SK-N-SH treated with all-trans-retinoic acid at 6 μM for 48 hours (cell line): ENCODE data around the gene TMEM150A.

ENCODE experiments used
- CSDC2 ChIP-seq: fragments of 250-450 bp; sonication (Bioruptor Pico); IDR thresholded peaks from 2 replicates; pipeline ENCODE4 v1.5.0; 2020; ENCODE audit warnings: mild to moderate bottlenecking, moderate library complexity
- ISL1 ChIP-seq: fragments of 250-450 bp; sonication (Bioruptor Pico); IDR thresholded peaks from 2 replicates; pipeline ENCODE4 v2.1.2; 2022; ENCODE audit warnings: mild to moderate bottlenecking, moderate library complexity
- RARB ChIP-seq: fragments of 250-450 bp; sonication (Bioruptor Pico); IDR thresholded peaks from 2 replicates; pipeline ENCODE4 v1.8.0; 2021; ENCODE audit warnings: mild to moderate bottlenecking, moderate library complexity
- SNAI2 ChIP-seq: fragments of 250-450 bp; sonication (Bioruptor Pico); IDR thresholded peaks from 2 replicates; pipeline ENCODE4 v1.5.0; 2020; ENCODE audit warnings: mild to moderate bottlenecking, moderate library complexity
- TOX ChIP-seq: fragments of 250-450 bp; sonication (Bioruptor Pico); IDR thresholded peaks from 2 replicates; pipeline ENCODE4 v1.8.0; 2021; ENCODE audit warnings: mild to moderate bottlenecking, moderate library complexity, borderline replicate concordance
- ZC3H10 ChIP-seq: fragments of 250-450 bp; sonication (Bioruptor Pico); IDR thresholded peaks from 2 replicates; pipeline ENCODE4 v1.5.1; 2021; ENCODE audit warnings: mild to moderate bottlenecking, moderate library complexity
- ZFP3 ChIP-seq: fragments of 250-450 bp; sonication (Bioruptor Pico); IDR thresholded peaks from 2 replicates; pipeline ENCODE4 v1.5.0; 2020; ENCODE audit warnings: mild to moderate bottlenecking, moderate library complexity
- ZNF565 ChIP-seq: fragments of 450-650 bp; formaldehyde crosslinking; conservative IDR thresholded peaks from 2 replicates; pipeline ENCODE4 v1.5.0; 2020; ENCODE audit warnings: low read depth, mild to moderate bottlenecking, moderate library complexity
- ZNF70 ChIP-seq: fragments of 450-650 bp; formaldehyde crosslinking; IDR thresholded peaks from 2 replicates; pipeline ENCODE4 v1.5.0; 2020; ENCODE audit warnings: mild to moderate bottlenecking, moderate library complexity
- ZNF8 ChIP-seq: fragments of 450-650 bp; formaldehyde crosslinking; IDR thresholded peaks from 2 replicates; pipeline ENCODE4 v1.5.0; 2020; ENCODE audit warnings: mild to moderate bottlenecking, moderate library complexity
- TF ChIP-seq, protein P1 (sequence below): fragments of 250-450 bp; sonication (Bioruptor Pico); IDR thresholded peaks from 2 replicates; pipeline ENCODE4 v1.5.1; 2020; ENCODE audit warnings: low read depth, mild to moderate bottlenecking, moderate library complexity
- TF ChIP-seq, protein P2 (sequence below): fragments of 250-450 bp; sonication (Bioruptor Pico); IDR thresholded peaks from 2 replicates; pipeline ENCODE4 v1.8.0; 2020; ENCODE audit warnings: mild to moderate bottlenecking, moderate library complexity, borderline replicate concordance

DNA sequence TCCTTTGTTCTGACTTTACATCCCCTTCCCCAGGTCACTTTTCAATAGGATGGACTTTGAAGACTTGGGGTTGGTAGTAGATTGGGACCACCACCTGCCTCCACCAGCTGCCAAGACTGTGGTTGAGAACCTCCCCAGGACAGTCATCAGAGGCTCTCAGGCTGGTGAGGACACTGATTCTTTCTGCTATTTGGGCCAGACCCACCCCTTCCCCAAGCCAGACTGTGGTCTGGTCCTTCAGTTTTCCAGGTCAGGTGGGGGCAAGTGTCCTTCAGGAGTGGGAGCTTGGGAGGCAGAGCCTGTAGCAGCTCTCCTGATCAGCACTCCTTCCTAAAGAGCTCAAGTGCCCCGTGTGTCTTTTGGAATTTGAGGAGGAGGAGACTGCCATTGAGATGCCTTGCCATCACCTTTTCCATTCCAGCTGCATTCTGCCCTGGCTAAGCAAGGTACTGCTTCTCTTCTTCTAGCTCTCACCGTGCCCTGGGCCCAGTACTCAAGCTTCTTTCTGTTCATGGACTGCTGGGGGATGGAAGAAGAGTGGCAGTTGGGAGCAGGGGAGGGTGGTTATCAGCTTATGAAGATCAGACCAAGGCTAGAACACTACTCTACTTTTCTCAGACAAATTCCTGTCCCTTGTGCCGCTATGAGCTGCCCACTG is 5.9 kb downstream of the TMEM150A start:
- TF ChIP-seq ISL1 (CRISPR knock-in tag) (no peak), ZNF565 (CRISPR knock-in tag) (no peak), SNAI2 (CRISPR knock-in tag) (no peak), RARB (CRISPR knock-in tag) (no peak), ZC3H10 (no peak), ZFP3 (CRISPR knock-in tag) (no peak), ZNF70 (CRISPR knock-in tag) (no peak), ZNF8 (CRISPR knock-in tag) (no peak), CSDC2 (CRISPR knock-in tag) (no peak), TOX (CRISPR knock-in tag) (no peak)
- TF ChIP-seq, protein P1, sequence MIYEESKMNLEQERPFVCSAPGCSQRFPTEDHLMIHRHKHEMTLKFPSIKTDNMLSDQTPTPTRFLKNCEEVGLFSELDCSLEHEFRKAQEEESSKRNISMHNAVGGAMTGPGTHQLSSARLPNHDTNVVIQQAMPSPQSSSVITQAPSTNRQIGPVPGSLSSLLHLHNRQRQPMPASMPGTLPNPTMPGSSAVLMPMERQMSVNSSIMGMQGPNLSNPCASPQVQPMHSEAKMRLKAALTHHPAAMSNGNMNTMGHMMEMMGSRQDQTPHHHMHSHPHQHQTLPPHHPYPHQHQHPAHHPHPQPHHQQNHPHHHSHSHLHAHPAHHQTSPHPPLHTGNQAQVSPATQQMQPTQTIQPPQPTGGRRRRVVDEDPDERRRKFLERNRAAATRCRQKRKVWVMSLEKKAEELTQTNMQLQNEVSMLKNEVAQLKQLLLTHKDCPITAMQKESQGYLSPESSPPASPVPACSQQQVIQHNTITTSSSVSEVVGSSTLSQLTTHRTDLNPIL (CRISPR knock-in tag) = no peak
- TF ChIP-seq, protein P2, sequence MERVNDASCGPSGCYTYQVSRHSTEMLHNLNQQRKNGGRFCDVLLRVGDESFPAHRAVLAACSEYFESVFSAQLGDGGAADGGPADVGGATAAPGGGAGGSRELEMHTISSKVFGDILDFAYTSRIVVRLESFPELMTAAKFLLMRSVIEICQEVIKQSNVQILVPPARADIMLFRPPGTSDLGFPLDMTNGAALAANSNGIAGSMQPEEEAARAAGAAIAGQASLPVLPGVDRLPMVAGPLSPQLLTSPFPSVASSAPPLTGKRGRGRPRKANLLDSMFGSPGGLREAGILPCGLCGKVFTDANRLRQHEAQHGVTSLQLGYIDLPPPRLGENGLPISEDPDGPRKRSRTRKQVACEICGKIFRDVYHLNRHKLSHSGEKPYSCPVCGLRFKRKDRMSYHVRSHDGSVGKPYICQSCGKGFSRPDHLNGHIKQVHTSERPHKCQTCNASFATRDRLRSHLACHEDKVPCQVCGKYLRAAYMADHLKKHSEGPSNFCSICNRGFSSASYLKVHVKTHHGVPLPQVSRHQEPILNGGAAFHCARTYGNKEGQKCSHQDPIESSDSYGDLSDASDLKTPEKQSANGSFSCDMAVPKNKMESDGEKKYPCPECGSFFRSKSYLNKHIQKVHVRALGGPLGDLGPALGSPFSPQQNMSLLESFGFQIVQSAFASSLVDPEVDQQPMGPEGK (CRISPR knock-in tag) = no peak
